NT2/D1 (cell line): ENCODE data around the gene HTN1.
"Not testable (repeated sequence)": the region's sequence is repeated elsewhere in the genome, so short reads cannot be mapped to it uniquely, and the experiment has no call there.

Source experiments
- DNase-seq: peaks from one replicate; pipeline ENCODE4 v3.0.0-alpha.2; 2011; ENCODE audit warnings: low read depth, low spot score
- H3K27me3 ChIP-seq: 2 replicates; pipeline ENCODE4 v1.6.0; 2011; ENCODE audit warnings: mild to moderate bottlenecking; ENCODE audit not compliant: insufficient read length, insufficient read depth
- H3K36me3 ChIP-seq: 2 replicates; pipeline ENCODE4 v1.6.1; 2011; ENCODE audit warnings: mild to moderate bottlenecking, low read length, mixed read lengths; ENCODE audit not compliant: insufficient read depth, insufficient read length
- H3K4me1 ChIP-seq: 2 replicates; pipeline ENCODE4 v1.5.1; 2011; ENCODE audit not compliant: insufficient read depth, insufficient read length
- H3K4me3 ChIP-seq: 2 replicates; pipeline ENCODE4 v1.5.1; 2011; ENCODE audit warnings: low read depth; ENCODE audit not compliant: insufficient read length
- H3K9ac ChIP-seq: 2 replicates; pipeline ENCODE4 v1.6.0; 2011; ENCODE audit warnings: low read depth; ENCODE audit not compliant: insufficient read length
- H3K9me3 ChIP-seq: 2 replicates; pipeline ENCODE4 v1.5.1; 2011; ENCODE audit warnings: mild to moderate bottlenecking, low read length; ENCODE audit not compliant: insufficient read depth
- SUZ12 ChIP-seq: IDR thresholded peaks from 2 replicates; pipeline ENCODE4 v1.6.1; 2011; ENCODE audit not compliant: insufficient read length, insufficient read depth; ENCODE audit errors: extremely low read depth
- YY1 ChIP-seq: IDR thresholded peaks from 2 replicates; pipeline ENCODE4 v1.6.1; 2011; ENCODE audit not compliant: insufficient read length, insufficient read depth
- ZNF274 ChIP-seq: IDR thresholded peaks from 2 replicates; pipeline ENCODE4 v1.6.1; 2011; ENCODE audit warnings: mild to moderate bottlenecking, low read depth, low read length

Gene HTN1

DNA sequence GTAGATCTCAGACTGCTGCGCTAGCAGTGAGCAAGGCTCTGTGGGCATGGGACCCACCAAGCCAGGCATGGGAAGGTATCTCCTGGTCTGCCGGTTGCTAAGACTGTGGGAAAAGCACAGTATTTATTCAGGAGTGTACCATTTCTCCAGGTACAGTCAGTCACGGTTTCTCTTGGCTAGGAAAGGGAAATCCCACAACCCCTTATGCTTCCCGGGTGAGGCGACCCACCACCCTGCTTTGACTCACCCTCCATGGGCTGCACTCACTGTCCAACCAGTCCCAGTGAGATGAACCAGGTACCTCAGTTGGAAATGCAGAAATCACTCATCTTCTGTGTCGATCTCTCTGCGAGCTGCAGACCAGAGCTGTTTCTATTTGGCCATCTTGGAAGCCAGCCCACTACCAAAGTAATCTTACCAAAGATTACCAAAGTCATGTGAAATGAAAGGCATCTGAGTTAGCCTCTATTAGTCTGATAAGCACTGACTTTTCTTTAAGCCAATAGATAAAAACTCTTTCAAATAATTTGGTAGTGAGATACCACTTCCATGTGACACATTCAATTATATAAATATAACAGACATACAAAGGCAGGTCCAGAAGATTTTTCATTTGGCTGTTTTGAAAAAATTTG is 8.5 kb upstream of the HTN1 start:
- TF ChIP-seq SUZ12 = no peak
- no peak for TF ChIP-seq YY1
- no peak for TF ChIP-seq ZNF274
- Histone ChIP-seq H3K9ac (no peak overlapping the region), H3K4me3 (no peak overlapping the region), H3K9me3 (no peaks in the 10 kb centered on the region), H3K27me3 (no peaks in the 10 kb centered on the region), H3K4me1 (no peaks in the 10 kb centered on the region), H3K36me3 (no peaks in the 10 kb centered on the region)
- DNase-seq = no peak

DNA sequence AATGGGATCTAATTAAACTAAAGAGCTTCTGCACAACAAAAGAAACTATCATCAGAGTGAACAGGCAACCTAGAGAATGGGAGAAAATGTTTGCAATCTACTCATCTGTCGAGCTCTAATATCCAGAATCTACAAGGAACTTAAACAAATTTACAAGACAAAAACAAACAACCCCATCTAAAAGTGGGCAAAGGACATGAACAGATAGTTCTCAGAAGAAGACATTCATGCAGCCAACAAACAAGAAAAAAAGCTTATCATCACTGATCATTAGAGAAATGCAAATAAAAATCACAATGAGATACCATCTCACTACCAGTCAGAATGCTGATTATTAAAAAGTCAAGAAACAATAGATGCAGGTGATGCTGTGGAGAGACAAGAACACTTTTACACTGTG is 6.3 kb downstream of the HTN1 start:
- H3K4me1 ChIP-seq, H3K9me3 ChIP-seq, H3K27me3 ChIP-seq, H3K36me3 ChIP-seq, DNase-seq, H3K9ac ChIP-seq, H3K4me3 ChIP-seq: not testable (repeated sequence)

- Histone ChIP-seq H3K9me3 (no peaks in the 10 kb centered on the region), H3K9ac (no peak overlapping the region), H3K27me3 (no peaks in the 10 kb centered on the region), H3K4me3 (no peak overlapping the region), H3K4me1 (no peaks in the 10 kb centered on the region), H3K36me3 (no peaks in the 10 kb centered on the region)
- TF ChIP-seq SUZ12 (no peak), ZNF274 (no peak), YY1 (no peak)
- no peak for DNase-seq
Measured at GRCh38 chr4:70057651-70058050, 7.4 kb downstream of the HTN1 start.

DNA sequence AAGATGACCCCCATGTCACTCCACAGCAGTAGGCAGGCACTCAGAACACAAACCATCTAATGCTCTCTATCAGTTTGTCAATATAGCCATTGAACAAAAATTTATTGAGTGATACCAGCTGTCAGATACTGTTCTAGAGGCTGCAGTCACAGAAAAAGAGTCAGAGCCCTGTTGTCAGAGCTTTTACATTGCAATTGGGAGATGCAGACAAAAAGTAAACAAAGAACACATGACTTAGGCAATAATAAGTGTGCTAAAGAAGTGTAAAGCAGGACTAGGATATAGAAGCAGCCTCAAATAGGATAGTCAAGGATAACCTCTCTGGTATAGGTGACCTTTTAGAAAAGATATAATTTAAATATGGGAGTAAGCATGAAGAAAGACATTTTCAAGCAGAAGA is 8.9 kb downstream of the HTN1 start:
- no peak overlapping the region for H3K9ac ChIP-seq
- no peak for DNase-seq
- no peaks in the 10 kb centered on the region for H3K36me3 ChIP-seq
- TF ChIP-seq YY1 (no peak), ZNF274 (no peak), SUZ12 (no peak)
- H3K27me3 ChIP-seq = no peaks in the 10 kb centered on the region
- no peak overlapping the region for H3K4me3 ChIP-seq
- H3K4me1 ChIP-seq = no peaks in the 10 kb centered on the region
- no peaks in the 10 kb centered on the region for H3K9me3 ChIP-seq

DNA sequence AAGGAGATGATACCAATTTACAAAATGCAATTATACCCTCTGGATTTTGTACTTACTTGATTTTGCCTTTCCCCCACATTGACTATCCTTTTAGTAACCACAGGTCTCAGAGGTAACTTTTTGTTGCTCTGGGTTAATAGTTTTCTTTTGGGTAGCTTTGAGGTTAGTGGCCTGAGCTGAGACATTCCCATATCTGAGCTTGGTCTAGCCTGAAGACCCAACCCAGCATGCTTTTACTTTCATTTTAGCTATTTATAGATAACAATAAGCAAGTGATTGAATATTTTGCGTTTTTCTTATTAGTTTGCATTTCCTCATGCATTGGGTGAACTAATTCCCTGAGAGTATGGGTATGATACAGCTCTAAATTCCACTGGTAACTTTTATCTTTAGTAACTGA is 11.8 kb downstream of the HTN1 start:
- Histone ChIP-seq H3K4me3 (no peak overlapping the region), H3K36me3 (no peaks in the 10 kb centered on the region), H3K9me3 (no peaks in the 10 kb centered on the region), H3K27me3 (no peaks in the 10 kb centered on the region), H3K4me1 (no peaks in the 10 kb centered on the region), H3K9ac (no peak overlapping the region)
- TF ChIP-seq ZNF274 (no peak), SUZ12 (no peak), YY1 (no peak)
- DNase-seq = no peak

GRCh38 chr4:70080205-70080604 is 30.0 kb downstream of the HTN1 start:
- Histone ChIP-seq H3K9ac (no peak overlapping the region), H3K9me3 (no peaks in the 10 kb centered on the region), H3K36me3 (no peaks in the 10 kb centered on the region), H3K4me3 (no peak overlapping the region), H3K4me1 (no peaks in the 10 kb centered on the region), H3K27me3 (no peaks in the 10 kb centered on the region)
- DNase-seq = no peak
- TF ChIP-seq YY1 = no peak
- no peak for TF ChIP-seq SUZ12
- TF ChIP-seq ZNF274 = no peak

- H3K9me3 ChIP-seq = no peaks in the 10 kb centered on the region
- no peak overlapping the region for H3K9ac ChIP-seq
- TF ChIP-seq ZNF274 (no peak), YY1 (no peak)
- no peaks in the 10 kb centered on the region for H3K27me3 ChIP-seq
- H3K36me3 ChIP-seq = no peaks in the 10 kb centered on the region
- H3K4me3 ChIP-seq = no peak overlapping the region
- H3K4me1 ChIP-seq = no peaks in the 10 kb centered on the region
- no peak for DNase-seq
Measured at GRCh38 chr4:70099206-70099605, 49.0 kb downstream of the HTN1 start.
